ENCODE data around the gene MLXIP.

- TF ChIP-seq EZH2 (optimal IDR thresholded peaks at IDR 0.05; ENCODE audit: low read depth, low read length) (no peak), CTCF (IDR thresholded peaks at IDR 0.05; ENCODE audit: low read length) (no peak), EZH2phosphoT487 (IDR thresholded peaks at IDR 0.05; ENCODE audit: low read length) (no peak)
Observed at GRCh38 chr12:122140467-122141257, 62.1 kb downstream of the MLXIP start.

All from MM.1S (cell line).